Measurements from ENCODE around the gene HSPB9. TPM values are rescaled to one million over a fixed set of nuclear protein-coding genes. Genes with fewer than 3 reads are reported as not detected.

HSPB9 gene
- total and polyA plus RNA-seq, 10 donors = 0.11 to 0.19 (median 0.17) TPM; not detected in 6

GRCh38 chr17:42163696-42164407, 41.2 kb downstream of the HSPB9 start:
- DNase-seq = no peak
- Histone ChIP-seq H3K27ac (no peak overlapping the region), H3K4me1 (peaks cover 0 to 16% (median 0%) of the 10 kb centered on the region in 6 donors), H3K9me3 (no peaks in the 10 kb centered on the region), H3K27me3 (replicated peaks in 1 of 7) (no peaks in the 10 kb centered on the region), H3K36me3 (no peaks in the 10 kb centered on the region), H3K4me3 (no peak overlapping the region)
- WGBS, 5 donors = 53 to 86% (median 78%) methylated on average over 14 to 22 of the region's 22 CpGs
- TF ChIP-seq CTCF (IDR thresholded peaks at IDR 0.05 in 8 of 11, conservative IDR thresholded peaks at IDR 0.05 in 3 of 11) (no peak), POLR2AphosphoS5 (IDR thresholded peaks at IDR 0.05) (no peak), POLR2A (IDR thresholded peaks at IDR 0.05) (no peak)
- intact Hi-C loops (cut with DNase I; ENCODE audit: low total_unique reads) = no loop called here

- intact Hi-C loops (cut with DNase I; ENCODE audit: low total_unique reads) = no loop called here
- 86 to 96% (median 92%) methylated on average over 6 of the region's 6 CpGs for WGBS, 5 donors
These were observed 43.1 kb downstream of the HSPB9 start for GRCh38 chr17:42165751-42166150.

GRCh38 chr17:42166196-42166763, 43.7 kb downstream of the HSPB9 start:
- H3K4me3 ChIP-seq = no peak overlapping the region
- no peak overlapping the region for H3K27ac ChIP-seq
- H3K27me3 ChIP-seq (replicated peaks in 1 of 7) = no peaks in the 10 kb centered on the region
- intact Hi-C loops (cut with DNase I; ENCODE audit: low total_unique reads) = no loop called here
- H3K36me3 ChIP-seq = no peaks in the 10 kb centered on the region
- no peaks in the 10 kb centered on the region for H3K9me3 ChIP-seq
- DNase-seq = no peak
- no peak for TF ChIP-seq POLR2AphosphoS5 (IDR thresholded peaks at IDR 0.05)
- TF ChIP-seq POLR2A (IDR thresholded peaks at IDR 0.05) = no peak
- TF ChIP-seq CTCF (IDR thresholded peaks at IDR 0.05 in 8 of 11, conservative IDR thresholded peaks at IDR 0.05 in 3 of 11) = no peak
- 92 to 96% (median 94%) methylated on average over 16 to 19 of the region's 19 CpGs for WGBS, 5 donors
- H3K4me1 ChIP-seq = peaks cover 0 to 14% (median 0%) of the 10 kb centered on the region in 6 donors

More at GRCh38 chr17:42165751-42166150, 43.1 kb downstream of the HSPB9 start:
- no peaks in the 10 kb centered on the region for H3K9me3 ChIP-seq
- TF ChIP-seq POLR2A (IDR thresholded peaks at IDR 0.05) (no peak), CTCF (IDR thresholded peaks at IDR 0.05 in 8 of 11, conservative IDR thresholded peaks at IDR 0.05 in 3 of 11) (no peak), POLR2AphosphoS5 (IDR thresholded peaks at IDR 0.05) (no peak)
- no peak overlapping the region for H3K27ac ChIP-seq
- H3K36me3 ChIP-seq = no peaks in the 10 kb centered on the region
- H3K27me3 ChIP-seq (replicated peaks in 1 of 7) = no peaks in the 10 kb centered on the region
- peaks cover 0 to 16% (median 0%) of the 10 kb centered on the region in 6 donors for H3K4me1 ChIP-seq
- no peak for DNase-seq
- H3K4me3 ChIP-seq = no peak overlapping the region

GRCh38 chr17:42167807-42168206, 45.2 kb downstream of the HSPB9 start:
- TF ChIP-seq POLR2A (IDR thresholded peaks at IDR 0.05) (no peak), POLR2AphosphoS5 (IDR thresholded peaks at IDR 0.05) (no peak), CTCF (IDR thresholded peaks at IDR 0.05 in 8 of 11, conservative IDR thresholded peaks at IDR 0.05 in 3 of 11) (no peak)
- DNase-seq = no peak
- H3K4me3 ChIP-seq = no peak overlapping the region
- H3K36me3 ChIP-seq = no peaks in the 10 kb centered on the region
- intact Hi-C loops (cut with DNase I; ENCODE audit: low total_unique reads) = no loop called here
- H3K27me3 ChIP-seq (replicated peaks in 1 of 7) = no peaks in the 10 kb centered on the region
- H3K27ac ChIP-seq = no peak overlapping the region
- no peaks in the 10 kb centered on the region for H3K9me3 ChIP-seq
- WGBS, 5 donors = 84 to 93% (median 92%) methylated on average over 8 of the region's 8 CpGs
- H3K4me1 ChIP-seq = no peaks in the 10 kb centered on the region
